ENCODE data around the gene TMEM129.

The TMEM129 gene

DNA sequence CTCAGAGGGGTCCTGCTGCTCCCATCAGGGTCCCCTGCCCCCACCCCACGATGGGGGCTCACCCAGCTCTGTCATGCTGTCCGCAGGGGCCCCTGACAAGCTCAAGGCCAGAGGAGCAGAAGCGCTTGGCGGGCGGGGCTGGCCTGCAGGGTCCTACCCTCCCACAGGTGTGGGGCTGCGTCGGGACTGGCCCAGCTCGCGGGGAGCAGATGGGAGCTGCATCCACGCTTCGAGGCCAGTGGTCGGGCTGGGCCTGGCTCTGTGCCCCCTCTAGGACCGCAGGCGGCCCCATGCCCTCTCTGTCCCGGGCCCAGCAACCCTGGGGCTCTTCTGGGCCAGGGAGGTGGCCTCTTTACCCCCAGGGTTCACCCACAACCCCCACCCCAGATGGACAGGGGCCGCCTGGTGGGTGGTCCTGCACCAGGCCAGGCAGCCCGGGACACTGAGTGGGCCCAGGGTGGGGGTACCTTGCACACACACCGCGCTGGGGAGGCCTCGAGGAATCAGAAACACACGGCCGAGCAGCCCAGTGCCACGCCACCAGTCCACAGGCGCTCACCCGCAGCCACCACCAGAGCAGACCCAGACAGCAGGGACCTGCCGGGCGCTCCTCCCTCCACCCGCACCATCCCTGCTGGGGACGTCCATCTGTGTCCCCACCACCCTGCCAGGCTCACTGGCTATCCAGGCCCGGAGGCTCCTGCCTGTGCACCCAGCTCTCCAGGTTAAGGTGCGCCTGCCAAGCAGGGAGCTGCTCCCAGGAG, 30.2 kb upstream of the TMEM129 start:
- no peak overlapping the region for H3K27ac ChIP-seq (ENCODE audit: low read depth, low read length, poor library complexity, severe bottlenecking)
- H3K79me2 ChIP-seq (ENCODE audit: insufficient read depth, low read length), result no peaks in the 10 kb centered on the region
- H3K4me1 ChIP-seq (ENCODE audit: insufficient read depth, low read length, severe bottlenecking), result no peaks in the 10 kb centered on the region
- H3K9me3 ChIP-seq (ENCODE audit: low read length), result no peaks in the 10 kb centered on the region
- no peaks in the 10 kb centered on the region for H3K36me3 ChIP-seq (ENCODE audit: insufficient read depth, low read length)
- no peak overlapping the region for H3K9ac ChIP-seq (ENCODE audit: low read length)
- no peaks in the 10 kb centered on the region for H3K9me2 ChIP-seq (ENCODE audit: low read depth, low read length)
- no peak overlapping the region for H3K4me3 ChIP-seq (ENCODE audit: low read depth, low read length, poor library complexity, severe bottlenecking)
- no peaks in the 10 kb centered on the region for H3F3A ChIP-seq (ENCODE audit: insufficient read depth, low read length)
- no peak overlapping the region for H3K4me2 ChIP-seq (ENCODE audit: low read length)
- H3K27me3 ChIP-seq (ENCODE audit: insufficient read depth, low read length), result no peaks in the 10 kb centered on the region
- no peak overlapping the region for H2AFZ ChIP-seq (ENCODE audit: low read length)
- H4K20me1 ChIP-seq (ENCODE audit: insufficient read depth, low read length), result no peaks in the 10 kb centered on the region
- TF ChIP-seq, protein P1, sequence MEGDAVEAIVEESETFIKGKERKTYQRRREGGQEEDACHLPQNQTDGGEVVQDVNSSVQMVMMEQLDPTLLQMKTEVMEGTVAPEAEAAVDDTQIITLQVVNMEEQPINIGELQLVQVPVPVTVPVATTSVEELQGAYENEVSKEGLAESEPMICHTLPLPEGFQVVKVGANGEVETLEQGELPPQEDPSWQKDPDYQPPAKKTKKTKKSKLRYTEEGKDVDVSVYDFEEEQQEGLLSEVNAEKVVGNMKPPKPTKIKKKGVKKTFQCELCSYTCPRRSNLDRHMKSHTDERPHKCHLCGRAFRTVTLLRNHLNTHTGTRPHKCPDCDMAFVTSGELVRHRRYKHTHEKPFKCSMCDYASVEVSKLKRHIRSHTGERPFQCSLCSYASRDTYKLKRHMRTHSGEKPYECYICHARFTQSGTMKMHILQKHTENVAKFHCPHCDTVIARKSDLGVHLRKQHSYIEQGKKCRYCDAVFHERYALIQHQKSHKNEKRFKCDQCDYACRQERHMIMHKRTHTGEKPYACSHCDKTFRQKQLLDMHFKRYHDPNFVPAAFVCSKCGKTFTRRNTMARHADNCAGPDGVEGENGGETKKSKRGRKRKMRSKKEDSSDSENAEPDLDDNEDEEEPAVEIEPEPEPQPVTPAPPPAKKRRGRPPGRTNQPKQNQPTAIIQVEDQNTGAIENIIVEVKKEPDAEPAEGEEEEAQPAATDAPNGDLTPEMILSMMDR (IDR thresholded peaks at IDR 0.05; ENCODE audit: low read length), result no peak
- no peak for TF ChIP-seq EZH2 (IDR thresholded peaks at IDR 0.05; ENCODE audit: borderline replicate concordance, low read length)

DNA sequence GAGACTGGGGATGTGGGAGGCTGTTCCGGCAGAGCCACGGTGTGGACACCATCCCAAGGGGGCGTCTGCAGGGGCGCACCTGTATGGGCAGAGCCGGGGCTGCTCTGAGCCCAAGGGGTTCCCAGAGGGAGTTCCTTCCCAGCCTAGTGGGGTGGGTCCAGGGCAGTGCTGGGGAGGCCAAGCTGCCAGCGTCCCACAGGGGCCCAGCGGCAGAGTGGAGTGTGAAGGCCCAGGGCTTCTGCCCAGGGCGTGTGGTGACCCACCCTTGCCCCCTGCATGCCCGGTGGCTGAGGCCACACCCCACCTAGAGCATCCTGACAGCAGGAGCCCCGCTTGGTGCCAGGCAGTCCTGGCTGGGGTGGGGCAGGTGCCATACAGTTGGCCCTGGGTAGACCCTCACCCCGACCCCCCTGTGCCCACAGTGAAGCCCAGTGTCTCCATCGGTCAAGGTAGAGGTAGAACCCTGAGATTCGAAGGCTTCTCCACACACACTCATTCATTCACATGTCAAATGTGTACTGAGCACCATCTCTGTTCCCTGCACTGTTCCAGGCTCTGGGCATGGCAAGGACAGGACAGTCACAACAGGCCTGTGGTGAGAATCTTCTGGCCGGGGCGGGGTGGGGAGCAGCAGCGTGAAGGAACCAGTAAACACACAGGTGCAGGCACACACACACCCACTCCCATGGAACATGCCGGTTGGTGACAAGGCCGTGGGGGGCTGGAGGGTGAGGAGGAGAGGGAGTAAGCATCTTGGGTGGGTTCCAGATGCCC, 29.4 kb upstream of the TMEM129 start:
- no peak overlapping the region for H2AFZ ChIP-seq (ENCODE audit: low read length)
- H3F3A ChIP-seq (ENCODE audit: insufficient read depth, low read length), result no peaks in the 10 kb centered on the region
- no peaks in the 10 kb centered on the region for H3K9me3 ChIP-seq (ENCODE audit: low read length)
- no peaks in the 10 kb centered on the region for H3K27me3 ChIP-seq (ENCODE audit: insufficient read depth, low read length)
- no peaks in the 10 kb centered on the region for H3K4me1 ChIP-seq (ENCODE audit: insufficient read depth, low read length, severe bottlenecking)
- H3K79me2 ChIP-seq (ENCODE audit: insufficient read depth, low read length), result no peaks in the 10 kb centered on the region
- TF ChIP-seq EZH2 (IDR thresholded peaks at IDR 0.05; ENCODE audit: borderline replicate concordance, low read length), result no peak
- TF ChIP-seq, protein P1 (IDR thresholded peaks at IDR 0.05; ENCODE audit: low read length), result no peak
- no peaks in the 10 kb centered on the region for H4K20me1 ChIP-seq (ENCODE audit: insufficient read depth, low read length)
- H3K9ac ChIP-seq (ENCODE audit: low read length), result no peak overlapping the region
- H3K9me2 ChIP-seq (ENCODE audit: low read depth, low read length), result no peaks in the 10 kb centered on the region
- no peak overlapping the region for H3K27ac ChIP-seq (ENCODE audit: low read depth, low read length, poor library complexity, severe bottlenecking)
- no peak overlapping the region for H3K4me3 ChIP-seq (ENCODE audit: low read depth, low read length, poor library complexity, severe bottlenecking)
- H3K36me3 ChIP-seq (ENCODE audit: insufficient read depth, low read length), result no peaks in the 10 kb centered on the region
- no peak overlapping the region for H3K4me2 ChIP-seq (ENCODE audit: low read length)

DNA sequence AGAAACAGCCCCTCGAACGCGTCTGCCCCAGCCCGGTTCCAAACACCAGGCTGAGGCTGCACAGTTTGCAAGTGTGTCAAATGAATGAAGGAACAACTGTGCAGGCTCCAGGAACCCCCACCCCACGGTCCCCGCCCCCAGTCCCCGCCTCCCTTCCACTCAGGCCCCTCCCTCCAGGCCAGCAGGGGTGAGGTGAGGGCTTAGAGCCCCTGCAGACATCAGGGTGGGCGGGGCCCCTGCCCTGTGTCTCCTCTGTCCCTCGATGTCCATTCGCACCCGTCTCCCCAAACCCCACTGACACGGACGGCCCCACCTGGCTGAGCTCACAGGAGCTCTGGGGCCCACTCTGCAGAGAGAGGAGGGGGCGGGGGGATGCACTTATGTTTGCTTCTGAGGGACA, 28.7 kb upstream of the TMEM129 start:
- TF ChIP-seq, protein P1 (IDR thresholded peaks at IDR 0.05; ENCODE audit: low read length), result no peak
- no peak overlapping the region for H3K4me2 ChIP-seq (ENCODE audit: low read length)

More for the DNA sequence above, 28.7 kb upstream of the TMEM129 start:
- Histone ChIP-seq H4K20me1 (ENCODE audit: insufficient read depth, low read length) (no peaks in the 10 kb centered on the region), H3K27ac (ENCODE audit: low read depth, low read length, poor library complexity, severe bottlenecking) (no peak overlapping the region), H3K4me3 (ENCODE audit: low read depth, low read length, poor library complexity, severe bottlenecking) (no peak overlapping the region), H2AFZ (ENCODE audit: low read length) (no peak overlapping the region), H3K36me3 (ENCODE audit: insufficient read depth, low read length) (peaks cover 4% of the 10 kb centered on the region), H3K79me2 (ENCODE audit: insufficient read depth, low read length) (no peaks in the 10 kb centered on the region), H3K27me3 (ENCODE audit: insufficient read depth, low read length) (no peaks in the 10 kb centered on the region), H3K4me1 (ENCODE audit: insufficient read depth, low read length, severe bottlenecking) (no peaks in the 10 kb centered on the region), H3F3A (ENCODE audit: insufficient read depth, low read length) (no peaks in the 10 kb centered on the region), H3K9me3 (ENCODE audit: low read length) (no peaks in the 10 kb centered on the region), H3K9ac (ENCODE audit: low read length) (no peak overlapping the region), H3K9me2 (ENCODE audit: low read depth, low read length) (no peaks in the 10 kb centered on the region)

Measured in OCI-LY1 (cell line).